GM18508 (cell line): Measurements from ENCODE around the gene XYLT1.

Experiments used
- ATAC-seq: cut with Tn5 transposase; IDR thresholded peaks from one replicate; pipeline ENCODE4 v1.9.1; 2021; ENCODE audit warnings: moderate number of reproducible peaks; ENCODE audit not compliant: insufficient read depth, unreplicated experiment

Gene XYLT1

DNA sequence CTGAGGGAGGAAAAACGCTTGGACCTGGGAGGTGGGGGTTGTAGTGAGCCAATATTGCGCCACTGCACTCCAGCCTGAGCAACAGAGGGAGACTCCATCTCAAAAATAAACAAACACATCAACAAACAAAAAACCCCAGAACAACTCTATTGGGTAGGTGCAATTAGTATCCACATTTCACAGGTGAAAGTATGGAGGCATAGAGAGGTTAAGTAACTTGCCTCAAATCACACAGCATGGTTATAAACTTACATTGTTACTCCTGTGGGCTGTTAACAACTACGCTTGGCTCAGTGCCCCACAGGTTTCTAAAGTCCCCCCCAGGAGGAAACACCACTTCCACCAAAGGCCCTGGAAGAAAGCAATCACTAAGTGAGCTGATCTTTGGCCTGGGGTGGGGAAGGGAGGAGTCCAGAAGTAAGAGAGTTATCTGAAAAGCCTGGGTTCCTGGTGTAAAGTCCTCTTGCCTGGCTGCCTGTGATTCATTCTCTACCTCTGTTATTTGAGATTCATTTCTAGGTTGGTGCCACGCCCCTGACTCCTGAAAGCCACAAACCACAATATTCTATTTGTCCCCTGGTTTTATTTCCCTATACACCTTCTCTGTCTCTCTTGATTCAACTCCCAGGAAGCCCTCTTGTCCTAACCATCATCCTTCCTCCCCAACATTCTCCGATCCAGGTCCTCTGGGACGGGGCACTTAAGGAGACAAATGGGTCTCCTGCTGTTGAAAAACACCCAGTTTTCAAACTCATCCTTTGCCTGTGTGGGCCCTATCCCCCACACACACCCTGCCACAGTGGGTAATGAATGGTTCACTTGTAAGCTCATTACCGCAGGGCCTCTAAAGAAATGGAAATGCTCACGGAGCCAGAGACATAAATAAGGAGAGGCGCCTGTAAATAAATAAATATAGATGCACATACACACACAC, 195.4 kb downstream of the XYLT1 start:
- ATAC-seq, result no peak

DNA sequence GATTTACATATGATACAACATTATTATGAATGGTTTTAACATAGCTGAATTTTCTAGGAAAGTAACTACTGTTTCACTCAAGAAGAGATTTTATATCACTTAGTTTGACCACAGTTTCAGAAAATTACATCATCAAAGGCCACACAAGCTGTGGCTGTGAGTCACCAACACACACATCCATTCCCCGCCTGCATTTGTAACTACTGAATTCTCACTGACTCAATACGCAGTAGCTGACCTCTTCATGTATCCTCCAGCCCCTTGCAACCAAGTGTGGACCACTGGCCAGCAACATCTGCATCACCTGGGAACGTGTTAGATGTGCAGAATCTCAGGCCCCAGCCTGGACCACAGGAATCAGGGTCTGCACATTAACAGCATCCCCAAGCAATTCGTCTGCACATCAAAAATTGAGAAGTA, 197.6 kb downstream of the XYLT1 start:
- ATAC-seq, result no peak

DNA sequence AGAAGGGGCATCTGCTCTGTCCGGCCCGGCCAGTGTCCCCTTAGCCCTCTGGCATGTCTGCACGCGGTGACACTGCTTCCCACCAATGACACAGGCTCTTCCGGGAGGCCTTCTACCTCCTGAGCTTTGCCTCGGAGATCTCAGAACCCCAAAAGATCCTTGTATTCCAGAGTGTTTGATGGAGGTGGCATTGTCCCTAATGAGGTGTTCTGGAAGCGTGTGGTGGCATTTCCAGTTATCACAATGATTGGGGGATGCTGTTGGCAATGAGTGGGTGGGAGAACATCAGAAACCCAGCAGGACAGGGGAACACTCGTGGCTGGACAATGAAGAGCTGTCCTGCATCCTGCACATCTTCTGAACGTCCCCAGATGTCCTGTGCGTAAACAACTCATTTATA, 198.0 kb downstream of the XYLT1 start:
- ATAC-seq, result no peak

DNA sequence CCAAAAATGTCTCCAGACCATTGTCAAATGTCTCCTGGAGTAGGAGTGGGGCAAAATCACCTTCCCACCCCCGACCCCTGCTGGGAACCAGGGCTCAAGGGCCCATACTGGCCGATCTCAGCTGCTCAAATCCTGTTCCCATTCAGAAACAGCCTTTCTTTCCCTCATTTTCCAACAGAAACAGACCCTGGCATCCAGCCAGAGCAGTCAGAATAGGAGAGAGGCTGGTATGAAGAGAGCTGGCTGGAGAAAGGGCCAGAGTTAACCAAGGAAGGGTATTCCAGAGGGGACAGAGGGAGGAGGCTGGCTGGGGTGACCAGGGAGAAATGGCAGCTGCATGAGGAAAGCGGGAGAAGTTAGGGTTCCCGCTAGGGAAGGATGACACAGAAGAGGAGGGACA, 199.1 kb downstream of the XYLT1 start:
- ATAC-seq, result no peak

DNA sequence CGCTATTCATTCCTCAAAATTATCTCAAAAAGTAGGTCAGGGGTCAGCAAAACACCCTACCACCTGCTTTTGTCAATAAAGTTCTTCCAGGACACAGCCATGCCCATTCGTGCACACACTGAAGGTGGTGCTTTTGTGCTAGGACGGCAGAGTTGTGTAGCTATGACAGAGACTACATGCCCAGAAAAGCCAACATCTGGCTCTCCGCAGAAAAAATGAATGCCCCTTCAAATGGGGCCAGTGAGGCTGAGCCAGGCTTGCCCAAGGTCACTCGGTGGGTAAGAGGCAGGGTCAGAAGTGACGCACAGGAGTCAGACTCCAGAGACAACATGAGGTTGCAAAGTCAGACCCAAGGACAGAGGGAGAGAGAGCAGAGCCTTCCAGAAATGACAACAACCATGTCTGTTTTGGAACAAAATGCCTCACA, 200.1 kb downstream of the XYLT1 start:
- no peak for ATAC-seq

DNA sequence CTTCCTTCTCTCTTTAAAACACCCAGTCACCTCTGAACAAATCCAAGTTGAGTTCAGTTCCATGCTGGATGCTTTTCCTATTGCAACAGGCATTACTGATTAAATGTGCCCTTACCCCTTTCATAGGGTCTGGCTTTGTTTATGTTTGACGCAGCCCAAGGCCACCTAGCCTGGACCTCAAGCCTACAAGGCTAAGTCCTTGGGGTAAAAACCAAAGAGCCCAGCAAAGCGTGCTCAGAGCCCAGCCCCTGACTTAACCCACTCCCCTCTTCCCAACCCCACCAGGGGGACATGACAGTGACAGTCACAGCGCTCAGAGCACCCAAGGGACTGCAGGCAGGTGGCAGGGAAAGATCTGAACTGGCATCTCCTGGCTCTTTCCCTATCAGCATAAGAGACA, 200.6 kb downstream of the XYLT1 start:
- ATAC-seq, result no peak

DNA sequence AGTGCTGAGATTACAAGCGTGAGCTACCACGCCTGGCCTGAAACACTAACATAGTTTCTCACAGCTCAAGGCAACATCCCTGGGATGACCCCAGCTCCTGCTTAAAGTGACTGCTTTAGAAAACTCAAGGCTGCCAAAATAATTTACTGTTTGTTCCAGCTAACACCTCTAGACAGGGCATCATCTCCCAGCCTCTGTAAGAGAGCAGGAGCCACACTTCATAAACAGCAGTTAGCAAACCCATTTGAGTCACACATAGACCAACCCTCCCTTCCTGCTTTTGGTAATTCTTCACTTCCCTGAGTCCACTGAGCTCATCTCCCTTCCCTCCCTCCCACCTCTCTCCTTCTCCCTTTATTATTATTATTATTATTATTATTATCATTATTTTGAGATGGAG, 201.3 kb downstream of the XYLT1 start:
- ATAC-seq, result no peak

DNA sequence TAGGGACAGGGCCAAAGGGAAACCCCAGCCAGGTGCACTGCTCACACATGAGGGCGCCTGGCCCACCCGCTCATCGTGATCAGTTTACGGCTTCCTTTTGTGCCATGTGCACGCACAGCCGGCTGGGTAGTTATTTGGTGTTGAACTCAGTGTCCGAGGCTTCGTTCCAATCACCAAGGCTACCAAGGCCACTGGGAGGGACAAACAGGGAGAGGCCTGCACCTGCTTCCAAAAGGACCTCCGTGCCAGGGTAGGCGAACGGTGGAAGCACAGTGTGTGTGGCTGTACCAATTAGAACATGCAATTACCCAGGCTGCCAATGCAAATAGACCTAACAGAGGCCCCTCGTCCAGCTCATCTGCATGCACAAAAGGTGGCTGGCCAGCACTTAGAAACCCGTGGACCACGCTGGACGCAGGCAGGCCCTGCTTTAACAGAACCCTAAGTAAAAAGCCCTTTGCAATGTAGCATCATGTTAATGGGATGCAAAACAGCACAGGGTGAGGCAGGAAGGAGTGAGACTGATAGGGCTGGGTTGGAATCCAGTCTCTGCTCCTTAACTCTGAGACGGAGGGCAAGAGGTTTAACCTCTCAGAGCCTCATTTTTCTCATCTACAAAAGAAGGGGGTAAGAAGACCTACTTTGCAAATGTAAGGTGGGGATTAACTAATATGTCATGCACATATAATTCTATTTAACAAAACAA, 204.0 kb downstream of the XYLT1 start:
- no peak for ATAC-seq

DNA sequence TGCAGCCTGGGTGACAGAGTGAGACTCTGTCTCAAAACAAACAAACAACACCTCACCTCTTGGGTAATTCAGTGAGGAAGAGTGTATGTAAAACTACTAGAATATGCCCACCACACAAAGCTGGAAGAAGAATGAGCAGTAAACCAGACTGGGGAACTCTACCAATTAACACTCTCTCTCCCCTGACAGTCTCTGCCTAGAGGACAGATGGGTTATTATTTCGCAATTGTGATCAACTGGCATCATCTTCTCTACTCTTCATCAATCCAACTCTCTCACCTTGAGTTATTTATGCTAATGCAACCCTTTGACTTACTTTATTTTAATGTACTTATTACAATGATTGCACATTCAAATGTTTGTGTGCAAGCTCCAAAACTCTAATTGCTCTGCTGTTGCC, 205.6 kb downstream of the XYLT1 start:
- no peak for ATAC-seq

DNA sequence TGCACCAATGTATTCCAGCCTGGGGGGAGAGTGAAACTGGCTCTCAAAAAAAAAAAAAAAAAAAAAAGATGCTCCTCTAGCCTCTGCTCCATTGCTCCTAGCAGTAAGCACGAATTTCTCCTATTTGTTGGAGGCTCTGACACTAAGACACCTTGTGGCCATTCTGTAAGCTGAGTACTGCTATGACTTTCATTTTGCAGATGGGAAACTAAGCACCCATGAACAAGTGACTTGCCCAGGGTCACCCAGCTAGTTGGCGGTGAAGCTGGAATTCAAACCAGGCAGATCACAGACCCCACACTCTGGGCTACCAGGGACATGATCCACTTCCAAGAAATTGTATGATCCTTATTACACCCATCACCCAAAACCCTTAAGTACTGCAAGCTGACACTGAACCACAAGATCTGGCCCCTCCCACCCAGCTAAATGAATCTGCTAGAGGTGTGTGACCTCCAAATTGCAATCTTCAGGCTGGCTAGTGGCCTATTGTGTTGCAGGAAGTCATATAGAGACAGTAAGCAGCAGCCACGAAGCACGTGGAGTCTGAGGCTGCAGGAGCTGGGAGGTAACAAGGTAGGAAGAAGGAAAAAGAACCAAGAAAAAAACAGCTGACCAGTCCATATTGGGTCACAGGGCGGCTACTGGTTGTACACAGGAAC, 209.4 kb downstream of the XYLT1 start:
- ATAC-seq, result no peak

DNA sequence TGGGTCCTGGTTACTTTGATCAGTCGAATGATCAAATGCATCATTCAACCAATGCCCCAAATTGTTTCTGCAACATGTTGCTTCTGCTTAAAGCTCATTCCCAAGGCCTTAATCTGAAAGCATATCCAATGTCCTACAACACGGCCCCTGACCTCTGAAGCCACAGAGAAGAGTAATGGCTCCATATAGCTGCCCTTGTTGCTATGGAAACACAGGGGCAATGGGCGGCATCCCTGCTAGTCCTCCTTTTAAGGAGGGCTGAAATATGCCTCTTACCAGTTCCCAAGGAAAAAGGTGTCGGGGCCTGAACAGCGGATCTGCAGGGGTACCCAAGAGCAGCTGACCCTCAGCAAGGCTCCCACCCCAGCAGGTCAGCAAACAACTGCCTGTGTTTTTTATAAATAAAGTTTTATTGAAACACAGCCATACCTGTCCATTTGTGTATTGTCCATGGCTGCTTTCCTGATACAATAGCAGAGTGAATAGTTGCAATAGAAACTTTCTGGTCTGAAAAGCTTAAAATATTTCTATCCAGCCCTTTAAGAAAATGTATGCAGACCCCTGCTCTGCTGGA, 210.4 kb downstream of the XYLT1 start:
- no peak for ATAC-seq

DNA sequence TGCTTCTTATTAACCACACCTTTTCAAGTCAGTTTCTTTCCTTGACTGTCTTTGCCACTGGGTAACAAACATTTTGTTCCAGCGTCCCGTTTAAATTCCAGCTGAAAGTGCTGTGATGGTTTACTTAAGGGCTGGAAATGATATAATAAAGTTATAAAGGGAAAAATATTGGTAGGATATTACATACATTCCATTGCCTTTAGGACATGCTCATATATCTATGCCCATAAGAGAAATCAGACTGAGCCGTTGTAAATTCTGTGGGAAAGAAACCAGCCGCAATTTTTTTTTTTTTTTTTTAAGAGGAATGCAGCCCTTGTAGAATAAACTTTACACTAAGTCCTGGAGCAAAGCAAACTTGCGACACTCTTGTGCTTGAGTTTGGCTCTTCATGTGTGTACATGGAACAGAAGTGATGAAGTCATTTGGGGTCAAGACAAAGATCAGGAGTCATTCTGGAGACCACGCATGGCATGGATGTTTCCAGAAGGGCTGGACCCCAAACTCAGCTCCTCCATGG, 210.9 kb downstream of the XYLT1 start:
- ATAC-seq, result no peak

DNA sequence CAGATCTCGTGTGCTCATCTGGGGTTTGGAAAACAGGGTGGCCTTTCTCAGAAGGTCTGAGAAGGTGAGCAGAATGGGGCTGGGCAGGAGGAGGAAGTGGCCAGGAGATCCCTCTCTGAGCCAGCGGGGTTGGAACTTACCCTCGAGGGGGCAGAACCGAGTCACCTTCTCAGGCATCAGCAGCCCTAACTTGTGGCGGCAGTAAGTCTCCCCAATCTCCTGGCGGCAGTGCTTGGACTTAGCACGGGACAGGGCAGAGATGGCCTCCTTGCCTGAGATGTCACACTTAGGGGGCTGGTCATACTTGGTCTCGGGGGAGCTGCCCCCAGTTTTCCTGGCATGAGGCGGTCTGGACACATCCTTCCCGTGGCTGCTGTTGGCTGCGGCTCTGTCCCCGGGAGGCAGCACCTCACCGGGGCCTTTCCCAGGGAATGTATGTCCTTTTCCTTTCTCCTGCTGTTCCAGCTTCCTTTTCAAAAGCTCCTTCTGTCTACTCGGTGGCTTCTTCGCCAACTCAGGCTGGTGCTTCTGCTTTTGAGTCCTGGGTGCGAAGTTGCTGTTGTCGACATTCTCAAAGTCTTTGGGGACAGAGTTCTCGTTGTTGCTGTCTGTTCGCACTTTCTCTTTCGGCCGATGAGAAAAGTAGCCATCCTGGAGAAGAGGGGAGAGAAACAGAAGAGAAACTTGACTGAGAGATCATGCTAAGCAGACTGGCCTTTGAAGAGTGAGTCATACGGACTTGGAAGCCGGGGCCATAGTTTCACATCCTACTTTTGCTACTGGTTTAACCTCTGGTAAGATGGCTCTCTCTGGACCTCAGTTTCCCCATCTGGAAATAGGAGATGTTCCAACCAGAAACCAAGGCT, 211.7 kb downstream of the XYLT1 start:
- ATAC-seq, result no peak

DNA sequence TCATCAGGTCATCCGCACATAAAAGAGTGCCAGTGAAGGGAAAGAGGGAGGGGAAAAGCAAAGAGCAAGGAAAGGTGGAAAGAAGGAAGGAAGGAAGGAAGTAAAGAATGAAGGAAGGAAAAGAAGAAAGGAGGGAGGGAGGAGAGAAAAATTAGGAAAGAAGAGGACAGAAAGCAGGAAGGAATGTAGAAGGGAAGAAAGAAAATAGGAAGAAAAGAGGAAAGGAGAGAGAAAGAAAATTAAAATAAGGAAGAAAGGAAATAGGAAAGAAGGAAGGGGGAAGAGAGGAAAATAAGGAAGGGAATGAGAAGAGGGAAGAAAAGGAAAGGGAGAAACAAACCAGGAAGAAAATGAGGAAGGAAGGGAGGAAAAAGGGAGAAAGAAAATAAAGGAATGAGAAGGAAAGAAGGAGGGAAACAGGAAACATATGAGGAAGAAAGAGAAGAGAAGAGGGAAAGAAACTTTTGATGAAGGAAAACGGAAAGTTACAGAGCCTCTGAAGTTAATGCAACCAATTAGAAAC, 212.6 kb downstream of the XYLT1 start:
- ATAC-seq, result no peak

DNA sequence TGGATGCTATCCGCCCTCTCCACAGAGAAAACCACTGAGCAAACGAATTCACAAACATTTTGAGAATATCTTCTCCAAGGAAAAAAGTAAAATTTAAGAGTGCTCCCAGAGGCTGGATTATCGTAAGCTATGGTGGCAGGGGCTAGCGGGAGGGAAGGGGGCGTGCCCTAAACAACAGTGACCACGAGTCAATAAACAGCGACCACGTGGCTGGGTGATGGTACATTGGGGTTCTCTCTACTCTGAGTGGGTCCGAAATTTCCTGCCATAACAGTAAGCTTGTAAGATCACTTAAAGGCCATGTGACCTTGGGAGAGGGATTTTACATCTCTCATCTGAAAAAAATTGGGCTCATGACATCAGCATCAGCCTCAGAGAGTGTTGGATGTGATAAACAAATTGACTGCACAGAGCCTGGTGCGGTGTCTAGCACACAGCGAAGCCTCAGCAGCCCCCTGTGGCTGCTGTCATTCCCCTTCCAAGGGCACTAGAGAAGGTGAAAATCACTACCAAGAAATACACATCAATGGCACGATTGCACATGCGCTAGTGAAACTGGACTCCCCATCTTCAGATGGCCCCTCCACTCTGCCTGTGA, 213.2 kb downstream of the XYLT1 start:
- no peak for ATAC-seq

DNA sequence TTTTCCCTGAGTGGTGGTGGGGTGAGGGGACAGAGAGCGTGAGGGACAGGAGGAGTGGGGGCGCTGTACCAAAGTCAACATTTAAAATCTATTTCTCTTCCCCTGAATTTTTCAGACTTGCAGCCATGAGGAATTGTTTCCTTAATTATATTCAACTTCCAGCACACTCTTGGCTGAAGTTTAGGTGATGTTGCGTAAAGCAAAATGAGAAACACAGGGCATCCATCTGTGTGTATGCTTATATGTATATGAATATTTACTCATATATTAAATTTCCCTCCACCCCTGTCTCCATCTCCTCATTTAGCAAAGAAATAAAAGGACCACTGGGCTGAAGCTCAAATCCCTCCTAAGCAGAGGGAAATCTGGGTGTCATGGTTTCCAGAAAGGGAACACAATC, 218.1 kb downstream of the XYLT1 start:
- no peak for ATAC-seq

DNA sequence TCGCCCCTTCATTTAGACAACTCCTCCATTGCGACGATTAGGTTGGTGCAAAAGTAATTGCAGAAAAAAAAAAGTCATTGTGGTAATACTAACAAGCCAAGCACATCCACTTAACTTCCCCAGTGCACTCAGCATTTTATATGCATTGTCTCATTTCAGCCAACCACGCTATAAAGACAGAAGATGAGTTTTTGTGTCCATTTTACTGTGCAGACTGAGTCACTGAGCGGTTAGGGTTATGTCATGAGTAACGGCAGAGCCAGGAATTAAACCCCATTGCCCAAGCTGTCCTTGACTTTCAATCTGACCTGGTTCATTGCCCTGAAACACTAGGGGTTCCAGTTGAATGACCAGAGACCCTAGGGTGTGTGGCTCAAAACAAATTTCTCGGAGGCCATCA, 218.7 kb downstream of the XYLT1 start:
- no peak for ATAC-seq

DNA sequence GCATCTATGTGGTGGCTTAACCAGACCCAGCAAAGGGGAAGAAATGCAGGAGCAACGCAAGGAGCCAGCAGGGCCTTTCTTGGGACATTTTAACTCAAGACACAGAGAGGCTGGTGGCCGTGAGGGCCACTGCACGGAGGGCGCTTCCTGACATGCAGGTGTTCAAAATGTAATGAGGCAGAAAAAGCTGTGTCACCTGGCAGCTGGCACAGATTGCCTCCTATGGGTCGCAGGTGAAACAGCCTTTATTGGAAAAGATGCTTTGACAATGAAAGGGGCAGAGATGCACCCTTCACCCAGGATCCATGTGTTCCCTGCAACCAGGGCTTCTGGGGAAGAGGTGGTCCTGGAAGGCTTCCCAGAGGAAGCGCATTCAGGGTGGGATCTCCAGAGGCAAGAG, 219.3 kb downstream of the XYLT1 start:
- no peak for ATAC-seq
